ENCODE measurements around the gene NBEA.

NBEA gene

DNA sequence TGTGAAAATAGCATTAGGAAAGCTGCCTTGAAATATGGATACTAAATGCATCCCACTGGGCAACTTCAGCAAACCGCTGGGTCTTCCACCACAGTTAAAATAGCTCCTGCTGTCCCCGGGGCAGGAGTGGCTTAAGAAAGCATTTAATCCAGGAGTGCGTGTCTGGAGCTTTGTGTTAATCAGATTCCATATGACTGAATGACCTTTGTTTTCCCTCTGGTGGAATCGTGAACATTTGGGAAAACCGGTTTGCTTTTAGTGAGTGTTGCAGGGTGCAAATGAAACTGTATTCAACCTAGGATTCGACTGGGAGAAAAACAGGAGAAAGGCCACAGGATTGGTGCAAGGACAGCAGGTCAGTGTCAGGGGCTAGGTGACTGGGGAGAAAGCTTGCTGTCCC lies 772.1 kb downstream of the NBEA start:
- TF ChIP-seq ZNF580 (tag by site-specific recombination; IDR thresholded peaks at IDR 0.05) (no peak), YY1 (tag by site-specific recombination; IDR thresholded peaks at IDR 0.05) (no peak), ZBTB1 (tag by site-specific recombination; IDR thresholded peaks at IDR 0.05) (no peak), ZNF670 (tag by site-specific recombination; IDR thresholded peaks at IDR 0.05; ENCODE audit: low read depth) (no peak), ZNF521 (tag by site-specific recombination; IDR thresholded peaks at IDR 0.05) (no peak)
- Histone ChIP-seq H3K4me3 (ENCODE audit: low read depth, low read length) (no peak overlapping the region), H3K36me3 (ENCODE audit: control insufficient read depth in 2 of 2, insufficient read depth in 1 of 2, low read length in 2 of 2) (no peaks in the 10 kb centered on the region), H3K4me1 (ENCODE audit: control insufficient read depth, insufficient read depth, low read length) (no peaks in the 10 kb centered on the region), H3K27ac (ENCODE audit: extremely low read depth, low read depth, low read length) (no peak overlapping the region), H3K9me3 (ENCODE audit: control insufficient read depth, insufficient read depth, low read depth, low read length) (no peaks in the 10 kb centered on the region)
- ChIA-PET POLR2A (no interaction called here), CTCF (no interaction called here)

DNA sequence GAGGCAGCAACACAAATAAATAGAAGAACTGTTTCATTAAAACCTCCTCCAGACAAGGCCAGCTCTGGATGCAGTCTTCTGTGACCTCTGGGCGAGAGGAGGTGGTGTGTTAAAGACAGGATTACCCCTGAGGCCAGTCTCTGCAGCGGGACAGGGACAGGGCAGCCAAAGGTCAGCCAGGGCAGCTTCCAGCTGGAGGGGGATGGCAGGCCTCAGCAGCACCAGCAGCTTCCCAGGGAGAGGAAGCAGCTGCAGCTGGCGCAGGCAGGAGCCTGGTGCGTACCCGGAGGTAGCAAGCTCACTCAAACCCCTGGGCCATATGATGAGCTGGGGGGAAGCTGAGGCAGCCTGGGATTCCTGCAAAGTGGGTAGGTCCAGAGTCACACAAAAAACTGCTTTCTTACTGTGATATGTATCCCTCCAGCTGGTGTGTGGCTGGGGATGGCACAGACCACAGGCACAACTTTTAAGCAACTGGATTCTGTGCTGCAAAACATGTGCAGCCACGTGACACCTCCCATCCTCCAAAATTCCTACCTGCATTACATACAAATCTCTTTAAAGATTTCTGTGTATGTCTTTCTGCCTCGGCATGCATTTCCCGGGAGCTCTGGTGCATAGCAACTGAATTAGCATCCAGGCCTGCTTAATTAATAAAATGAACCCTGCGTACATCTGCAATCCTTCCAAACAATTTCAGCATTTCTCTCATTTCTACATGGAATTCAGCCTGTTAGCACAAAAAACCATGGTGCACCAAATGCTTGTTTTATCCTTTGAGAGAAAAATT lies 772.7 kb downstream of the NBEA start:
- TF ChIP-seq REPIN1 (tag by site-specific recombination; IDR thresholded peaks at IDR 0.05; ENCODE audit: low read depth) (no peak), ZNF645 (tag by site-specific recombination; IDR thresholded peaks at IDR 0.05) (no peak), ZFP37 (tag by site-specific recombination; IDR thresholded peaks at IDR 0.05) (no peak), ZNF112 (tag by site-specific recombination; IDR thresholded peaks at IDR 0.05) (no peak), GLIS2 (tag by site-specific recombination; IDR thresholded peaks at IDR 0.05) (no peak), ZNF558 (tag by site-specific recombination; IDR thresholded peaks at IDR 0.05) (no peak), ZNF416 (tag by site-specific recombination; IDR thresholded peaks at IDR 0.05) (no peak), SCRT1 (tag by site-specific recombination; IDR thresholded peaks at IDR 0.05; ENCODE audit: borderline replicate concordance) (no peak), ZXDB (tag by site-specific recombination; IDR thresholded peaks at IDR 0.05) (no peak)
- TF ChIP-seq, protein P1, sequence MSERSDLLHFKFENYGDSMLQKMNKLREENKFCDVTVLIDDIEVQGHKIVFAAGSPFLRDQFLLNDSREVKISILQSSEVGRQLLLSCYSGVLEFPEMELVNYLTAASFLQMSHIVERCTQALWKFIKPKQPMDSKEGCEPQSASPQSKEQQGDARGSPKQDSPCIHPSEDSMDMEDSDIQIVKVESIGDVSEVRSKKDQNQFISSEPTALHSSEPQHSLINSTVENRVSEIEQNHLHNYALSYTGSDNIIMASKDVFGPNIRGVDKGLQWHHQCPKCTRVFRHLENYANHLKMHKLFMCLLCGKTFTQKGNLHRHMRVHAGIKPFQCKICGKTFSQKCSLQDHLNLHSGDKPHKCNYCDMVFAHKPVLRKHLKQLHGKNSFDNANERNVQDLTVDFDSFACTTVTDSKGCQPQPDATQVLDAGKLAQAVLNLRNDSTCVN (tag by site-specific recombination; optimal IDR thresholded peaks at IDR 0.05) = no peak
- TF ChIP-seq, protein P2, sequence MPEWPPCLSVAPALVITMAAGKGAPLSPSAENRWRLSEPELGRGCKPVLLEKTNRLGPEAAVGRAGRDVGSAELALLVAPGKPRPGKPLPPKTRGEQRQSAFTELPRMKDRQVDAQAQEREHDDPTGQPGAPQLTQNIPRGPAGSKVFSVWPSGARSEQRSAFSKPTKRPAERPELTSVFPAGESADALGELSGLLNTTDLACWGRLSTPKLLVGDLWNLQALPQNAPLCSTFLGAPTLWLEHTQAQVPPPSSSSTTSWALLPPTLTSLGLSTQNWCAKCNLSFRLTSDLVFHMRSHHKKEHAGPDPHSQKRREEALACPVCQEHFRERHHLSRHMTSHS (tag by site-specific recombination; IDR thresholded peaks at IDR 0.05) = no peak
- TF ChIP-seq, protein P3, sequence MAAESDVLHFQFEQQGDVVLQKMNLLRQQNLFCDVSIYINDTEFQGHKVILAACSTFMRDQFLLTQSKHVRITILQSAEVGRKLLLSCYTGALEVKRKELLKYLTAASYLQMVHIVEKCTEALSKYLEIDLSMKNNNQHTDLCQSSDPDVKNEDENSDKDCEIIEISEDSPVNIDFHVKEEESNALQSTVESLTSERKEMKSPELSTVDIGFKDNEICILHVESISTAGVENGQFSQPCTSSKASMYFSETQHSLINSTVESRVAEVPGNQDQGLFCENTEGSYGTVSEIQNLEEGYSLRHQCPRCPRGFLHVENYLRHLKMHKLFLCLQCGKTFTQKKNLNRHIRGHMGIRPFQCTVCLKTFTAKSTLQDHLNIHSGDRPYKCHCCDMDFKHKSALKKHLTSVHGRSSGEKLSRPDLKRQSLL (tag by site-specific recombination; IDR thresholded peaks at IDR 0.05) = no peak
- Histone ChIP-seq H3K9me3 (ENCODE audit: control insufficient read depth, insufficient read depth, low read depth, low read length) (no peaks in the 10 kb centered on the region), H3K4me1 (ENCODE audit: control insufficient read depth, insufficient read depth, low read length) (no peaks in the 10 kb centered on the region), H3K27ac (ENCODE audit: extremely low read depth, low read depth, low read length) (no peak overlapping the region), H3K4me3 (ENCODE audit: low read depth, low read length) (no peak overlapping the region), H3K36me3 (ENCODE audit: control insufficient read depth in 2 of 2, insufficient read depth in 1 of 2, low read length in 2 of 2) (no peaks in the 10 kb centered on the region)
- ChIA-PET POLR2A (no interaction called here), CTCF (no interaction called here)

- CTCF ChIA-PET = no interaction called here
- H3K4me1 ChIP-seq (ENCODE audit: control insufficient read depth, insufficient read depth, low read length) = no peaks in the 10 kb centered on the region
- no peaks in the 10 kb centered on the region for H3K9me3 ChIP-seq (ENCODE audit: control insufficient read depth, insufficient read depth, low read depth, low read length)
- POLR2A ChIA-PET = no interaction called here
- H3K36me3 ChIP-seq (ENCODE audit: control insufficient read depth in 2 of 2, insufficient read depth in 1 of 2, low read length in 2 of 2) = no peaks in the 10 kb centered on the region
- H3K4me3 ChIP-seq (ENCODE audit: low read depth, low read length) = no peak overlapping the region
- H3K27ac ChIP-seq (ENCODE audit: extremely low read depth, low read depth, low read length) = no peak overlapping the region
- TF ChIP-seq ZNF791 (tag by site-specific recombination; IDR thresholded peaks at IDR 0.05) = no peak
- TF ChIP-seq ZNF350 (tag by site-specific recombination; IDR thresholded peaks at IDR 0.05) = no peak
- no peak for TF ChIP-seq HOXC10 (CRISPR knock-in tag; IDR thresholded peaks at IDR 0.05)
- no peak for TF ChIP-seq ZNF707 (tag by site-specific recombination; IDR thresholded peaks at IDR 0.05)
- no peak for TF ChIP-seq ZNF544 (tag by site-specific recombination; IDR thresholded peaks at IDR 0.05)
- TF ChIP-seq ZNF112 (tag by site-specific recombination; IDR thresholded peaks at IDR 0.05) = no peak
- TF ChIP-seq ZNF184 (tag by site-specific recombination; IDR thresholded peaks at IDR 0.05) = no peak
- TF ChIP-seq ZNF239 (tag by site-specific recombination; IDR thresholded peaks at IDR 0.05) = no peak
- TF ChIP-seq ZEB2 (tag by site-specific recombination; IDR thresholded peaks at IDR 0.05) = no peak
- no peak for TF ChIP-seq ZNF768 (tag by site-specific recombination; IDR thresholded peaks at IDR 0.05)
- TF ChIP-seq ZNF157 (tag by site-specific recombination; IDR thresholded peaks at IDR 0.05) = no peak
These were observed 774.1 kb downstream of the NBEA start for GRCh38 chr13:35716186-35716585.
